GM23338 (cell line): ENCODE measurements around the gene EML4.

Source experiments
- CTCF ChIP-seq, 2 experiments: fragments of 200-600 bp in 1 of 2; sonication (generic) in 1 of 2; conservative IDR thresholded peaks; 2 replicates each; pipeline versions ENCODE4 v1.5.1 to v1.6.1; 2016 to 2017; ENCODE audit warnings: antibody characterized with exemption in 2 of 2, low read depth in 2 of 2, mild to moderate bottlenecking in 2 of 2, moderate library complexity in 1 of 2
- EZH2 ChIP-seq: fragments of 200-600 bp; sonication (generic); IDR thresholded peaks from one replicate; pipeline ENCODE4 v1.8.0; 2017; ENCODE audit warnings: antibody characterized with exemption, mild to moderate bottlenecking, low read depth; ENCODE audit not compliant: unreplicated experiment
- EZH2phosphoT487 ChIP-seq: fragments of 200-600 bp; sonication (generic); IDR thresholded peaks from one replicate; pipeline ENCODE4 v1.8.1; 2018; ENCODE audit warnings: antibody characterized with exemption; ENCODE audit not compliant: unreplicated experiment
- JUNB ChIP-seq: IDR thresholded peaks from one replicate; pipeline ENCODE4 v1.6.1; 2016; ENCODE audit warnings: antibody characterized with exemption; ENCODE audit not compliant: unreplicated experiment
- POLR2AphosphoS5 ChIP-seq: IDR thresholded peaks from 2 replicates; pipeline ENCODE4 v1.6.1; 2016; ENCODE audit warnings: antibody characterized with exemption, low read depth
- TF ChIP-seq, protein P1 (sequence below): IDR thresholded peaks from one replicate; pipeline ENCODE4 v1.6.1; 2018; ENCODE audit warnings: antibody characterized with exemption; ENCODE audit not compliant: unreplicated experiment
- TF ChIP-seq, protein P2 (sequence below): fragments of 250-450 bp; sonication (Bioruptor Pico); IDR thresholded peaks from 2 replicates; pipeline ENCODE4 v1.5.0; 2020; ENCODE audit warnings: mild to moderate bottlenecking, moderate library complexity

DNA sequence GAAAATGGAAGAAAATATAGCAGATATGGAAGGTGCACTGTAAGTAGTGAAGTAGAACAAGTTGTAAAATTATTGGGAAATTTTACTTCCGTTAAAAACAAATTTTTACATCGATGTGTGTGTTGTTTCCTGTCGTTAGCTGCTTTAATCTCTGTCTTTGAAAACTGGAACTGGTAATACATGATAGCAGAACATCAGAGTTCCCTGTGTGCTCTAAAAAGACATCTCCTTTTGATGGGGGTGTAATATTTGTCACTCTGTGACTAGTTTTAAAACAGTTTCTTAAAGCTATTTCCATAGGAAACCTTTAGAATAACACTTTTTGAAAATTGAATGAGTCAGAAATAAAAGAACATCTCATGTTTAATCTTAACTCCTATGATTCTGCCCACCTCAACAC, 148.3 kb downstream of the EML4 start:
- no peak for TF ChIP-seq CTCF (conservative IDR thresholded peaks at IDR 0.05; ENCODE audit: low read depth in 2 of 2)
- TF ChIP-seq, protein P1, sequence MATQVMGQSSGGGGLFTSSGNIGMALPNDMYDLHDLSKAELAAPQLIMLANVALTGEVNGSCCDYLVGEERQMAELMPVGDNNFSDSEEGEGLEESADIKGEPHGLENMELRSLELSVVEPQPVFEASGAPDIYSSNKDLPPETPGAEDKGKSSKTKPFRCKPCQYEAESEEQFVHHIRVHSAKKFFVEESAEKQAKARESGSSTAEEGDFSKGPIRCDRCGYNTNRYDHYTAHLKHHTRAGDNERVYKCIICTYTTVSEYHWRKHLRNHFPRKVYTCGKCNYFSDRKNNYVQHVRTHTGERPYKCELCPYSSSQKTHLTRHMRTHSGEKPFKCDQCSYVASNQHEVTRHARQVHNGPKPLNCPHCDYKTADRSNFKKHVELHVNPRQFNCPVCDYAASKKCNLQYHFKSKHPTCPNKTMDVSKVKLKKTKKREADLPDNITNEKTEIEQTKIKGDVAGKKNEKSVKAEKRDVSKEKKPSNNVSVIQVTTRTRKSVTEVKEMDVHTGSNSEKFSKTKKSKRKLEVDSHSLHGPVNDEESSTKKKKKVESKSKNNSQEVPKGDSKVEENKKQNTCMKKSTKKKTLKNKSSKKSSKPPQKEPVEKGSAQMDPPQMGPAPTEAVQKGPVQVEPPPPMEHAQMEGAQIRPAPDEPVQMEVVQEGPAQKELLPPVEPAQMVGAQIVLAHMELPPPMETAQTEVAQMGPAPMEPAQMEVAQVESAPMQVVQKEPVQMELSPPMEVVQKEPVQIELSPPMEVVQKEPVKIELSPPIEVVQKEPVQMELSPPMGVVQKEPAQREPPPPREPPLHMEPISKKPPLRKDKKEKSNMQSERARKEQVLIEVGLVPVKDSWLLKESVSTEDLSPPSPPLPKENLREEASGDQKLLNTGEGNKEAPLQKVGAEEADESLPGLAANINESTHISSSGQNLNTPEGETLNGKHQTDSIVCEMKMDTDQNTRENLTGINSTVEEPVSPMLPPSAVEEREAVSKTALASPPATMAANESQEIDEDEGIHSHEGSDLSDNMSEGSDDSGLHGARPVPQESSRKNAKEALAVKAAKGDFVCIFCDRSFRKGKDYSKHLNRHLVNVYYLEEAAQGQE: no peak
- TF ChIP-seq POLR2AphosphoS5: no peak
- TF ChIP-seq, protein P2, sequence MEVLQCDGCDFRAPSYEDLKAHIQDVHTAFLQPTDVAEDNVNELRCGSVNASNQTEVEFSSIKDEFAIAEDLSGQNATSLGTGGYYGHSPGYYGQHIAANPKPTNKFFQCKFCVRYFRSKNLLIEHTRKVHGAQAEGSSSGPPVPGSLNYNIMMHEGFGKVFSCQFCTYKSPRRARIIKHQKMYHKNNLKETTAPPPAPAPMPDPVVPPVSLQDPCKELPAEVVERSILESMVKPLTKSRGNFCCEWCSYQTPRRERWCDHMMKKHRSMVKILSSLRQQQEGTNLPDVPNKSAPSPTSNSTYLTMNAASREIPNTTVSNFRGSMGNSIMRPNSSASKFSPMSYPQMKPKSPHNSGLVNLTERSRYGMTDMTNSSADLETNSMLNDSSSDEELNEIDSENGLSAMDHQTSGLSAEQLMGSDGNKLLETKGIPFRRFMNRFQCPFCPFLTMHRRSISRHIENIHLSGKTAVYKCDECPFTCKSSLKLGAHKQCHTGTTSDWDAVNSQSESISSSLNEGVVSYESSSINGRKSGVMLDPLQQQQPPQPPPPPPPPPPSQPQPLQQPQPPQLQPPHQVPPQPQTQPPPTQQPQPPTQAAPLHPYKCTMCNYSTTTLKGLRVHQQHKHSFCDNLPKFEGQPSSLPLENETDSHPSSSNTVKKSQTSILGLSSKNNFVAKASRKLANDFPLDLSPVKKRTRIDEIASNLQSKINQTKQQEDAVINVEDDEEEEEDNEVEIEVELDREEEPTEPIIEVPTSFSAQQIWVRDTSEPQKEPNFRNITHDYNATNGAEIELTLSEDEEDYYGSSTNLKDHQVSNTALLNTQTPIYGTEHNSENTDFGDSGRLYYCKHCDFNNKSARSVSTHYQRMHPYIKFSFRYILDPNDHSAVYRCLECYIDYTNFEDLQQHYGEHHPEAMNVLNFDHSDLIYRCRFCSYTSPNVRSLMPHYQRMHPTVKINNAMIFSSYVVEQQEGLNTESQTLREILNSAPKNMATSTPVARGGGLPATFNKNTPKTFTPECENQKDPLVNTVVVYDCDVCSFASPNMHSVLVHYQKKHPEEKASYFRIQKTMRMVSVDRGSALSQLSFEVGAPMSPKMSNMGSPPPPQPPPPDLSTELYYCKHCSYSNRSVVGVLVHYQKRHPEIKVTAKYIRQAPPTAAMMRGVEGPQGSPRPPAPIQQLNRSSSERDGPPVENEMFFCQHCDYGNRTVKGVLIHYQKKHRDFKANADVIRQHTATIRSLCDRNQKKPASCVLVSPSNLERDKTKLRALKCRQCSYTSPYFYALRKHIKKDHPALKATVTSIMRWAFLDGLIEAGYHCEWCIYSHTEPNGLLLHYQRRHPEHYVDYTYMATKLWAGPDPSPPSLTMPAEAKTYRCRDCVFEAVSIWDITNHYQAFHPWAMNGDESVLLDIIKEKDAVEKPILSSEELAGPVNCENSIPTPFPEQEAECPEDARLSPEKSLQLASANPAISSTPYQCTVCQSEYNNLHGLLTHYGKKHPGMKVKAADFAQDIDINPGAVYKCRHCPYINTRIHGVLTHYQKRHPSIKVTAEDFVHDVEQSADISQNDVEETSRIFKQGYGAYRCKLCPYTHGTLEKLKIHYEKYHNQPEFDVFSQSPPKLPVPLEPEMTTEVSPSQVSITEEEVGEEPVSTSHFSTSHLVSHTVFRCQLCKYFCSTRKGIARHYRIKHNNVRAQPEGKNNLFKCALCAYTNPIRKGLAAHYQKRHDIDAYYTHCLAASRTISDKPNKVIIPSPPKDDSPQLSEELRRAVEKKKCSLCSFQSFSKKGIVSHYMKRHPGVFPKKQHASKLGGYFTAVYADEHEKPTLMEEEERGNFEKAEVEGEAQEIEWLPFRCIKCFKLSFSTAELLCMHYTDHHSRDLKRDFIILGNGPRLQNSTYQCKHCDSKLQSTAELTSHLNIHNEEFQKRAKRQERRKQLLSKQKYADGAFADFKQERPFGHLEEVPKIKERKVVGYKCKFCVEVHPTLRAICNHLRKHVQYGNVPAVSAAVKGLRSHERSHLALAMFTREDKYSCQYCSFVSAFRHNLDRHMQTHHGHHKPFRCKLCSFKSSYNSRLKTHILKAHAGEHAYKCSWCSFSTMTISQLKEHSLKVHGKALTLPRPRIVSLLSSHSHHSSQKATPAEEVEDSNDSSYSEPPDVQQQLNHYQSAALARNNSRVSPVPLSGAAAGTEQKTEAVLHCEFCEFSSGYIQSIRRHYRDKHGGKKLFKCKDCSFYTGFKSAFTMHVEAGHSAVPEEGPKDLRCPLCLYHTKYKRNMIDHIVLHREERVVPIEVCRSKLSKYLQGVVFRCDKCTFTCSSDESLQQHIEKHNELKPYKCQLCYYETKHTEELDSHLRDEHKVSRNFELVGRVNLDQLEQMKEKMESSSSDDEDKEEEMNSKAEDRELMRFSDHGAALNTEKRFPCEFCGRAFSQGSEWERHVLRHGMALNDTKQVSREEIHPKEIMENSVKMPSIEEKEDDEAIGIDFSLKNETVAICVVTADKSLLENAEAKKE (CRISPR knock-in tag): no peak
- TF ChIP-seq JUNB: no peak
- no peak for TF ChIP-seq EZH2
- TF ChIP-seq EZH2phosphoT487: no peak
